H1 (cell line): ENCODE measurements around the gene DEGS2.
A peak's percentile ranks its signal among the peaks of the same experiment; 100 is the strongest.

Experiments used
- BRCA1 ChIP-seq: IDR thresholded peaks from 2 replicates; pipeline ENCODE4 v1.6.1; 2012; ENCODE audit warnings: low read depth, low read length, improper control_type of control experiment
- CBX8 ChIP-seq: fragments of 300-800, 300-1000 bp; sonication (generic); IDR thresholded peaks from 2 replicates; pipeline ENCODE4 v1.7.1; 2016; ENCODE audit warnings: low read depth, low read length, borderline replicate concordance
- GABPA ChIP-seq: IDR thresholded peaks from 2 replicates; pipeline ENCODE4 v1.6.1; 2011; ENCODE audit warnings: mild to moderate bottlenecking, low read length, moderate library complexity, borderline replicate concordance; ENCODE audit not compliant: insufficient read depth
- POLR2A ChIP-seq, 2 experiments: IDR thresholded peaks; 1 replicate in 1 of 2; 2 replicates in 1 of 2; pipeline ENCODE4 v1.6.1; 2011; ENCODE audit warnings: low read depth in 2 of 2, low read length in 2 of 2, mild to moderate bottlenecking in 2 of 2; ENCODE audit errors: control extremely low read depth in 1 of 2
- RAD21 ChIP-seq, 2 experiments: IDR thresholded peaks in 1 of 2; conservative IDR thresholded peaks in 1 of 2; 2 replicates each; pipeline ENCODE4 v1.6.1; 2011; ENCODE audit warnings: low read depth in 2 of 2, low read length in 2 of 2, improper control_type of control experiment in 1 of 2, inconsistent platforms in 1 of 2, mild to moderate bottlenecking in 1 of 2, moderate library complexity in 1 of 2
- SP2 ChIP-seq: IDR thresholded peaks from 2 replicates; pipeline ENCODE4 v1.6.1; 2012; ENCODE audit warnings: mild to moderate bottlenecking, low read length, inconsistent platforms
- TF ChIP-seq, protein P1 (sequence below), 3 experiments: IDR thresholded peaks; 1 replicate in 2 of 3; 2 replicates in 1 of 3; pipeline versions ENCODE4 v1.5.1 to v1.6.1; 2011; ENCODE audit warnings: low read length in 3 of 3, mild to moderate bottlenecking in 3 of 3, inconsistent platforms in 2 of 3, low read depth in 1 of 3, moderate library complexity in 1 of 3; ENCODE audit not compliant: insufficient read depth in 1 of 3; ENCODE audit errors: control extremely low read depth in 1 of 3

DNA sequence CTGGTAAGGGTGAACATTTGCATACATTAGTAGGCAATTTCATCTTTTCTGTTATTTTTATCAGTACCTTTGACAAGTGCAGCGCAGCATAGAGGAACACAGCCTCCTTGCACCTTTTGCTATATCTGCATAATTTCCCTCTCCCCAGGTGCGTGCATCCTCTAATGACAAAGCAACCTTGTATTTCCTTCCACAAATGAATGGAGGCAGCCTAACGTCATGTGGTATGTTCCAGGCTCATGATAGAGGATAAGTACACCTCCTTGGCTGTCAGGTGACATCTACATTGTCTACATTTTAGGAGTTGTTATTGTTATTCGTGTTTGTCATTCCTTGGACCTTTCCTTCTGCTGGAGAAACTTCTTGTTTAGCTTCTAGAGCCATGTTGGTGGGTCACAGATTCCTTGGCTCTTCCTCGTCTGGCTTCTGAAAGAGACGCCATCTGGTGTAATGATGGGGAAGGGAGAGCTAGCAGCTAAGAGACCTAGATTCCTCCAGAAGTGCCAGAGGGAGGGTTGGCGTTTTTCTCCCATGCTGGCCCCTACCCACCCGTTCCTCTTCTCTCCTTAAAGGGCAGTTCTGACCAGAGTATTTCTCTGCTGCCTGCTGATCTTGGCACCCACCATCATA, 57.2 kb downstream of the DEGS2 start:
- TF ChIP-seq, protein P1, sequence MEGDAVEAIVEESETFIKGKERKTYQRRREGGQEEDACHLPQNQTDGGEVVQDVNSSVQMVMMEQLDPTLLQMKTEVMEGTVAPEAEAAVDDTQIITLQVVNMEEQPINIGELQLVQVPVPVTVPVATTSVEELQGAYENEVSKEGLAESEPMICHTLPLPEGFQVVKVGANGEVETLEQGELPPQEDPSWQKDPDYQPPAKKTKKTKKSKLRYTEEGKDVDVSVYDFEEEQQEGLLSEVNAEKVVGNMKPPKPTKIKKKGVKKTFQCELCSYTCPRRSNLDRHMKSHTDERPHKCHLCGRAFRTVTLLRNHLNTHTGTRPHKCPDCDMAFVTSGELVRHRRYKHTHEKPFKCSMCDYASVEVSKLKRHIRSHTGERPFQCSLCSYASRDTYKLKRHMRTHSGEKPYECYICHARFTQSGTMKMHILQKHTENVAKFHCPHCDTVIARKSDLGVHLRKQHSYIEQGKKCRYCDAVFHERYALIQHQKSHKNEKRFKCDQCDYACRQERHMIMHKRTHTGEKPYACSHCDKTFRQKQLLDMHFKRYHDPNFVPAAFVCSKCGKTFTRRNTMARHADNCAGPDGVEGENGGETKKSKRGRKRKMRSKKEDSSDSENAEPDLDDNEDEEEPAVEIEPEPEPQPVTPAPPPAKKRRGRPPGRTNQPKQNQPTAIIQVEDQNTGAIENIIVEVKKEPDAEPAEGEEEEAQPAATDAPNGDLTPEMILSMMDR (IDR thresholded peaks at IDR 0.05; ENCODE audit: control extremely low read depth in 1 of 3, insufficient read depth in 1 of 3, low read depth in 1 of 3, low read length in 3 of 3) = peak in 2 of 3 experiments; percentile 27 to 31; a peak in 3 of 4 replicates
- no peak for TF ChIP-seq CBX8
- TF ChIP-seq SP2 = no peak
- TF ChIP-seq BRCA1 = no peak
- no peak for TF ChIP-seq POLR2A (IDR thresholded peaks at IDR 0.05; ENCODE audit: control extremely low read depth in 1 of 2, low read depth in 2 of 2, low read length in 2 of 2)
- peak in 1 of 2 experiments; percentile 34; a peak in 1 of 4 replicates for TF ChIP-seq RAD21 (IDR thresholded peaks at IDR 0.05 in 1 of 2, conservative IDR thresholded peaks at IDR 0.05 in 1 of 2; ENCODE audit: low read depth in 2 of 2, low read length in 2 of 2)
- no peak for TF ChIP-seq GABPA
